Testis (tissue), 2 donors: Measurements from ENCODE around the gene DOK5.

ENCODE experiments used
- CTCF ChIP-seq, 3 experiments: fragments of 450-650 bp in 2 of 3; fragments of 200-600 bp in 1 of 3; sonication (generic) in 1 of 3; IDR thresholded peaks; one replicate each; pipeline ENCODE4 v1.5.1; 2016 to 2019; ENCODE audit warnings: antibody characterized with exemption in 3 of 3, mild to moderate bottlenecking in 2 of 3, moderate library complexity in 1 of 3
- POLR2A ChIP-seq: fragments of 450-650 bp; IDR thresholded peaks from one replicate; pipeline ENCODE4 v1.6.1; 2017; ENCODE audit warnings: antibody characterized with exemption, mild to moderate bottlenecking, moderate library complexity

DNA sequence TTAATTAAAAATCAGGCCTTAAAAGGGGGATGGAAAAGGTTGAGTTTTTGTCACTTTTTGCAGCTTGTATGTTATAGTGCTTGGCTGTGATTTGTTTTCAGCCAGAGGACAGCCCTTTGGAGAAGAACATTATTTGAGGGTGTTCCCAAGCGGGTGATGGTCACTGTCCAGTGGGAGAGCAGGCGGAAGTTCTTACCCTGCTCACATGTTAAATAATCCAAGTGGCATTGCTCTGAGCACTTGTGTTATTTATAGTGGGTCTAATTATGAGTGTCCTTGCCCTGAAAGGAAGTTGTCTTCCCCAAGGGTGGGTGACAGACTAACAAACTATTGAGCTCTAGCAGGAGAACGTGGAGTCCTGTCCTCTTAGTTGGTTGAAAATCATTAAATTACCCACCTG lies 49.5 kb downstream of the DOK5 start:
- TF ChIP-seq CTCF (IDR thresholded peaks at IDR 0.05) (no peak), POLR2A (no peak)
